Aorta (tissue), 5 donors: ENCODE measurements around the gene LRMDA. TPM values are rescaled to one million over a fixed set of nuclear protein-coding genes. Genes with fewer than 3 reads are reported as not detected.

Source experiments
- ATAC-seq: fragments of 200-7000 bp; cut with Tn5 transposase; one replicate; pipeline ENCODE4 v1.9.1; 2022; ENCODE audit warnings: moderate library complexity; ENCODE audit not compliant: low FRiP score
- DNase-seq, 2 donors: peaks; one replicate each; pipeline ENCODE4 v3.0.0-alpha.2; 2020
- H3K27ac ChIP-seq, 2 donors: one replicate each; pipeline ENCODE4 v1.5.1; 2013; ENCODE audit warnings: low read length in 2 of 2, mild to moderate bottlenecking in 2 of 2, moderate library complexity in 2 of 2, control low read depth in 1 of 2, inconsistent platforms in 1 of 2, low read depth in 1 of 2
- H3K27me3 ChIP-seq, 2 donors: one replicate each; pipeline ENCODE4 v1.6.1; 2013; ENCODE audit warnings: control low read depth in 1 of 2, low read length in 1 of 2, mild to moderate bottlenecking in 1 of 2, moderate library complexity in 1 of 2; ENCODE audit not compliant: insufficient read depth in 2 of 2, control insufficient read depth in 1 of 2
- H3K36me3 ChIP-seq, 2 donors: one replicate each; pipeline ENCODE4 v1.6.1; 2013; ENCODE audit warnings: control low read depth in 1 of 2, low read length in 1 of 2, mild to moderate bottlenecking in 1 of 2; ENCODE audit not compliant: insufficient read depth in 2 of 2, control insufficient read depth in 1 of 2
- H3K4me1 ChIP-seq, 2 donors: one replicate each; pipeline ENCODE4 v1.6.1; 2013; ENCODE audit warnings: low read length in 2 of 2, control low read depth in 1 of 2, mild to moderate bottlenecking in 1 of 2, moderate library complexity in 1 of 2; ENCODE audit not compliant: insufficient read depth in 2 of 2, control insufficient read depth in 1 of 2
- H3K4me3 ChIP-seq, 2 donors: one replicate each; pipeline ENCODE4 v1.5.1; 2013; ENCODE audit warnings: low read length in 2 of 2, control low read depth in 1 of 2, mild to moderate bottlenecking in 1 of 2
- H3K9me3 ChIP-seq: one replicate; pipeline ENCODE4 v1.6.1; 2013; ENCODE audit warnings: mild to moderate bottlenecking, low read length; ENCODE audit not compliant: control insufficient read depth
- WGBS, 2 donors: extraction: QIAGEN DNeasy Blood & Tissue Kit; methylation state at CpG; one replicate each; pipeline ENCODE4 v1.1.7; 2013; 5-methylcytosine and 5-hydroxymethylcytosine counted together
- intact Hi-C, 2 donors: fragments of 100-400 bp; cut with DNase I; formaldehyde crosslinking; loops; one replicate each; pipeline versions ENCODE4 v1.14.2 to v1.15.0; 2022
- polyA plus RNA-seq, 2 donors: library from polyadenylated mRNA; stranded (reverse); fragments of 200-250 nt; gene quantifications; one replicate each; pipeline ENCODE4 v1.2.3, GENCODE V29; 2013
- total RNA-seq, 2 donors: library from RNA; stranded (reverse); fragmentation: NEBNext Ultra II Directional; extraction: Animal tissue kit (Norgen Biotek cat#: 25700); gene quantifications; one replicate each; pipeline ENCODE4 v1.2.1, GENCODE V29; 2021
- donor health status: healthy with polysubstance abuse.
- donor health status: Bipolar disorder and iron deficiency.
- donor health status: DM: no; HTN: no; CAD: no.
- donor health status: DM: no; HTN: no; CAD: no.
- donor health status: DM: yes; HTN: yes; CAD: no.

The LRMDA gene
- total and polyA plus RNA-seq, 4 donors = 7.4 to 25.7 (median 14.7) TPM

DNA sequence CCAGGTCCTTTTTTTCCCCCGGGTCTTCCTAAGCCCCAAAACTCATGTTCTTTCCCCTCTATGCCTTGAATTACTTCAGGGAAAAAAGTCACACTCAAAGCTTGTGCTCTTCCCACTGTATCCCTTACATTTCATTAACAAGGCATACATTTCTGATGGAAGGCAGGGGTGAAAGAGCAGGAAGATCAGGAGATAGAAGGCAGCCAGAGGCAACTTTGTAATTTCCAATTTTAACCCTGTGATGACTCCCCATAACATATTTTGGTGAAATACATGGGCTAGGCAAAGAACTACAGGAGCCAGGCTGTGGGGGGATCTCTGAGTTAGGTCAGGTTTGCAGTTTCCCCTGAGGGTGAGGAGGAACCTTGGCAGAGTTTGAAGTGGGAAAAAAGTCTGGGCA is 635.0 kb downstream of the LRMDA start:
- H3K27ac ChIP-seq = no peak overlapping the region
- no peaks in the 10 kb centered on the region for H3K27me3 ChIP-seq
- H3K4me3 ChIP-seq = no peak overlapping the region
- H3K36me3 ChIP-seq = no peaks in the 10 kb centered on the region
- H3K9me3 ChIP-seq = no peaks in the 10 kb centered on the region
- ATAC-seq (no peak), DNase-seq (no peak)
- intact Hi-C loops = no loop called here
- 96 to 100% methylated on average over 1 of the region's 1 CpG for WGBS, 2 donors
- H3K4me1 ChIP-seq = peaks cover 0 to 5% of the 10 kb centered on the region in 2 donors

DNA sequence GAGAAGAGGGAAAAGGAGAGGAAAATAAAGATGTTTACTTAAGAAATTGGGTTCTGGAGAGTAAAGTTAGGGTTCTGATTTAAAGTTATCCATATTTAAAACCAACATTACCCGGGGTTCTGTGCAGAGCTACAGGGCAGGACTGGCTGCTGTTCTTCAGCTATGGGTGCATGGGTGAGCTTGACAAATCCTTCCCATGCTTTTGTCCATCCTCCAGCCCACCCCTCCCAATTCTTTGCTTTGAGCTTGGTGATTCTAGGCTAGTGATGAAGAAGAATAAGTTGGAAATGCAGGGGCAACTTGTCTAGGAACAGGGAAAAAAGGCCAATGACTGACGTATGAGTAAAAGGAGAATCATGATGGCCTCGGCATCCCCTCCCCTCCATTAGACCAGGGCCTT is 636.0 kb downstream of the LRMDA start:
- DNase-seq (no peak), ATAC-seq (no peak)
- Histone ChIP-seq H3K27me3 (no peaks in the 10 kb centered on the region), H3K4me1 (peaks cover 0 to 8% of the 10 kb centered on the region in 2 donors), H3K27ac (no peak overlapping the region), H3K4me3 (no peak overlapping the region), H3K36me3 (no peaks in the 10 kb centered on the region), H3K9me3 (no peaks in the 10 kb centered on the region)
- intact Hi-C loops = no loop called here
- 75 to 78% methylated on average over 3 of the region's 3 CpGs for WGBS, 2 donors

- Histone ChIP-seq H3K4me3 (no peak overlapping the region), H3K27me3 (no peaks in the 10 kb centered on the region), H3K27ac (no peak overlapping the region), H3K9me3 (no peaks in the 10 kb centered on the region), H3K36me3 (no peaks in the 10 kb centered on the region), H3K4me1 (peaks cover 2 to 8% of the 10 kb centered on the region in 2 donors)
- ATAC-seq (no peak), DNase-seq (no peak)
- WGBS, 2 donors = 97 to 98% methylated on average over 3 of the region's 3 CpGs
- intact Hi-C loops = no loop called here
These were observed 637.4 kb downstream of the LRMDA start for GRCh38 chr10:76068856-76069255.

DNA sequence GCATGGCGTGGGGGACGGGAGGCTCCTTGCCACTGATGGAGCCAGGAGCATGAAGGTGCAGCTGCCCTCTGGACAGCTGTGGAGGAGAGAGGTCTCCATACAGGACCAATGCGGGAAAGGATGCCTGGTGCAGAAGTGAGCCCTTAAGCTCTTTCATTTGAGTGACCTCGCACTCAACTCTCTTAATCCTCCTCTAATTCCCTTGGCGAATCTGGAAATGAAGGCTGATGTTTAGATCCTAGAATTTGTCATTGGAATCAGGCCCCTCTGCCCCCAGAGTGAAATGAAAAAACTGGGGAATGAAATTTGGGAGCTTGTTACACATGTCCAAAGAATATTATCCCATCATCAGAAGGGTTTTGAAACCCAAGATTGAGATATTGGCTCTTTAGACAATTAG is 639.5 kb downstream of the LRMDA start:
- H3K4me3 ChIP-seq = no peak overlapping the region
- H3K27me3 ChIP-seq = no peaks in the 10 kb centered on the region
- ATAC-seq (no peak), DNase-seq (no peak)
- no peaks in the 10 kb centered on the region for H3K9me3 ChIP-seq
- no peaks in the 10 kb centered on the region for H3K36me3 ChIP-seq
- WGBS, 2 donors = 91 to 98% methylated on average over 5 of the region's 5 CpGs
- intact Hi-C loops = no loop called here
- no peak overlapping the region for H3K27ac ChIP-seq
- peaks cover 2 to 8% of the 10 kb centered on the region in 2 donors for H3K4me1 ChIP-seq

GRCh38 chr10:76071653-76072365 is 640.4 kb downstream of the LRMDA start:
- no peaks in the 10 kb centered on the region for H3K27me3 ChIP-seq
- intact Hi-C loops = no loop called here
- no peak overlapping the region for H3K4me3 ChIP-seq
- H3K27ac ChIP-seq = peak overlapping the region in 1 of 2 donors; percentile 52
- DNase-seq (no peak), ATAC-seq (peak; percentile 61)
- H3K9me3 ChIP-seq = no peaks in the 10 kb centered on the region
- H3K36me3 ChIP-seq = no peaks in the 10 kb centered on the region
- 15 to 35% methylated on average over 5 of the region's 5 CpGs for WGBS, 2 donors
- peaks cover 2 to 8% of the 10 kb centered on the region in 2 donors for H3K4me1 ChIP-seq

- H3K9me3 ChIP-seq = no peaks in the 10 kb centered on the region
- DNase-seq (no peak), ATAC-seq (peak; percentile 4)
- no peak overlapping the region for H3K27ac ChIP-seq
- H3K27me3 ChIP-seq = no peaks in the 10 kb centered on the region
- H3K4me1 ChIP-seq = peaks cover 2 to 8% of the 10 kb centered on the region in 2 donors
- no peak overlapping the region for H3K4me3 ChIP-seq
- H3K36me3 ChIP-seq = no peaks in the 10 kb centered on the region
- intact Hi-C loops = no loop called here
These were observed 641.0 kb downstream of the LRMDA start for GRCh38 chr10:76072384-76072783.

GRCh38 chr10:76073524-76073923 is 642.1 kb downstream of the LRMDA start:
- Histone ChIP-seq H3K36me3 (no peaks in the 10 kb centered on the region), H3K4me3 (no peak overlapping the region), H3K9me3 (no peaks in the 10 kb centered on the region), H3K4me1 (peaks cover 2 to 8% of the 10 kb centered on the region in 2 donors), H3K27me3 (no peaks in the 10 kb centered on the region), H3K27ac (no peak overlapping the region)
- ATAC-seq (no peak), DNase-seq (no peak)
- intact Hi-C loops = no loop called here
- WGBS, 2 donors = 67 to 84% methylated on average over 2 of the region's 2 CpGs

DNA sequence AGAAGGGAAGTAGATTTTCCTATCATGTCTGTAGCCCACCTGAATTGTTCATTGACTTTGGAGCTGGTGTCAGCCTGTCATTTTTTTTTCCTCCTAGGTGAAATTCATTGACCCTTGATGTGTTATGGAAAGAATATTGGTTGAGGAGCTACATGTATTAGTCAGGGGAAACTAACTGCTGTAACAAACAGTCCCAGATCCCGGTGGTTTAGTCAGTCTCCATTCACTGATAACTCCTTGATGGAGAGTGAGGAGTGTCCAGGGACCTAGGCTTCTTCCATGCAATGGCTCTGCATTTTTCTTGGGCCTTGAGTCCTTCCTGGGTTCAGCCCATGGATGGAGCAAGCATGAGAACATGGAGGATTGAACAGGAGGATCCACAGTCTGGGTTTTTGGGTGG is 643.2 kb downstream of the LRMDA start:
- no peak for DNase-seq
- WGBS, 2 donors = 98 to 100% methylated on average over 1 of the region's 1 CpG
- no peaks in the 10 kb centered on the region for H3K27me3 ChIP-seq

DNA sequence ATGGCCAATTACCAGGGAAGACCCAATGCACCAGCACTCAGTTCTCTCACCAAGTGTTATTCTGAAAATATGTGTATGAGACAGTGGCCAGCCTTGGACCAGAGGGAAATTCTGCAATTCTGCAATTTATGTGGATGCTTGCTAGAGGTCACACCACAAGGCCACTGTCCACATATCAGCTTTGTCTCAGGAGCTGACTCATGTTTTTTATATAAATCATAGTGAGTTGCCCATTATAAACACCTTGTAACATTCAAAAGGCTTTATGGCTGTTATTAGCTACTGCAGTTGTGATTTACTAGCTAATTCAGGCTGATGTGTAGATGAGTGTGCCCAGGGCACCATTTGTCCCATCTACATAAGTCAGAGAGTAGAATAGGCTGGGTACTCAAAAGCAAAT is 649.0 kb downstream of the LRMDA start:
- ATAC-seq (no peak), DNase-seq (no peak)
- intact Hi-C loops = no loop called here
- H3K36me3 ChIP-seq = no peaks in the 10 kb centered on the region
- H3K4me1 ChIP-seq = no peaks in the 10 kb centered on the region
- H3K4me3 ChIP-seq = no peak overlapping the region
- no peaks in the 10 kb centered on the region for H3K9me3 ChIP-seq
- no peak overlapping the region for H3K27ac ChIP-seq
- H3K27me3 ChIP-seq = no peaks in the 10 kb centered on the region

More for the DNA sequence above, 643.2 kb downstream of the LRMDA start:
- no peak overlapping the region for H3K27ac ChIP-seq
- H3K9me3 ChIP-seq = no peaks in the 10 kb centered on the region
- no peaks in the 10 kb centered on the region for H3K36me3 ChIP-seq
- no peak for ATAC-seq
- H3K4me1 ChIP-seq = peaks cover 2 to 6% of the 10 kb centered on the region in 2 donors
- no peak overlapping the region for H3K4me3 ChIP-seq
- intact Hi-C loops = no loop called here
